ENCODE measurements around the gene RILP.

Gene RILP

DNA sequence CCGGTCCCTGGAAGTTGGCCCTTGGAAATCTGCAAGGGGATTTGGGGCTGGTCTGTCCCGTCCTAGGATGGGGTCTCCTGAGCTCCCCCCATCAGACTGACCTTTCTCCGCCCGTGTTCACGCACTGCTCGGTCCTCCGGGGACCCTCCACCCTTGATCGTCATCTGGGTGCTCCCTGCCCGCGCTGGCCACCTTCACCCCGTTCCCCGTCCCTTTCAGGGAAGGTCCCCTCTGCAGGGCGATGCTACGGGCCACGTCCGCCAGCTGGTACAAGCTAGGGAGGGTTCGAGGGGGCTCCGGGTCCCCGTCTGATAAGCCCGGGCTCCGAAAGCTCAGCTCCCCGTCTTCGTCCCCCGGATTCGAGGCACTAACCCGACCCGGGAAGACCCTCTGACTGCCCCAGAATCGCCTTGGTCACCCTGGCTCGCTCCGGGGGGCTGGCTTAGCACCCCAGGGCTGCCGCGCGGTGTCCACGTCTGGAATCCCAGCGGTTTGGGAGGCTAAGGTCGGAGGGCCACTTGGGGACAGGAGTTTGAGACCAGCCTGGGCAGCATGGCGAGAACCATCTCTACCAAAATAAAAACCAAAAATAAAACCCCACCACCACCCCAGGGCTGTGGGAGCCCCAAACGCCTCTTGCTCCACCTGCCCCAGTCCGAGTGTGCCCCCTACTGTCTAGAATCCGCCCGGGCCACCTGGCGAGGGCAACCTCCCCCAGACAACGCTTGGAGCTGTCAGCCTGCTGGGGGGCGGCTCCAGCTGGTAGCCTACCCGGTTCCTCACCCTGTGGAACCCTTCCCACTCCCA lies 20.0 kb downstream of the RILP start:
- DNase-seq (ENCODE audit: low spot score) = peak; percentile 88

DNA sequence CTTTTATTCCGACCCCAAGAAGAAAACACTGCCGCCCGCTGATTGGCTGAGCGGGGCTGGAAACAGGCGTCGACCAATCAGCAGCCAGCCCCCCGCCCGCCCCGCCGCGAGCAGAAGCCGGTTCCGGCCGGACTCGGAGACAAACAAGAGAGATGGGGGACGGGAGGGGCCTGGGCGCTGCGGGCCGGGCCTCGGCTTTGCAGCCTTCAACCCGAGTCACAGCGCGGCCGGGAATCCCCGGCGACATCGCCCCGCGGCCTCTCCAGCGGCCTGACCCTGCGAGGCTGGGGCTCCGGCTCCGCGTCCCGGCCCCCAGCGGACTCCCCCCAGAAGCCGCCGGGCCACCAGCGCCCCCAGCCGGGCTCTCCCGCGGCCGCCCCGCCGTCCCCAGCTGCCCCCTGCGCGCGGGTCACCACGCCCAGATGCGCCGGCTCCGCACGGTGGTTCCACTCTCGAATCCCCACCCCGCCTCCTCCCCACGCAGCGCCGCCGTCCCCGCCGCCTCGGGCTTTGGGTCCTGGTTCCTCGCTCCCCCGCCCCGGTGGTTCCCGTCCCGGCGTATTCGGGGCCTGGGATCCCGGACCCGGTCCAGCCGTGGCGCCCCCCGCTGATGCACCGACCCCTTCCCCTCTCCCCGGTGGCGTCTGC lies 20.7 kb downstream of the RILP start:
- peak; percentile 95 for DNase-seq (ENCODE audit: low spot score)

DNA sequence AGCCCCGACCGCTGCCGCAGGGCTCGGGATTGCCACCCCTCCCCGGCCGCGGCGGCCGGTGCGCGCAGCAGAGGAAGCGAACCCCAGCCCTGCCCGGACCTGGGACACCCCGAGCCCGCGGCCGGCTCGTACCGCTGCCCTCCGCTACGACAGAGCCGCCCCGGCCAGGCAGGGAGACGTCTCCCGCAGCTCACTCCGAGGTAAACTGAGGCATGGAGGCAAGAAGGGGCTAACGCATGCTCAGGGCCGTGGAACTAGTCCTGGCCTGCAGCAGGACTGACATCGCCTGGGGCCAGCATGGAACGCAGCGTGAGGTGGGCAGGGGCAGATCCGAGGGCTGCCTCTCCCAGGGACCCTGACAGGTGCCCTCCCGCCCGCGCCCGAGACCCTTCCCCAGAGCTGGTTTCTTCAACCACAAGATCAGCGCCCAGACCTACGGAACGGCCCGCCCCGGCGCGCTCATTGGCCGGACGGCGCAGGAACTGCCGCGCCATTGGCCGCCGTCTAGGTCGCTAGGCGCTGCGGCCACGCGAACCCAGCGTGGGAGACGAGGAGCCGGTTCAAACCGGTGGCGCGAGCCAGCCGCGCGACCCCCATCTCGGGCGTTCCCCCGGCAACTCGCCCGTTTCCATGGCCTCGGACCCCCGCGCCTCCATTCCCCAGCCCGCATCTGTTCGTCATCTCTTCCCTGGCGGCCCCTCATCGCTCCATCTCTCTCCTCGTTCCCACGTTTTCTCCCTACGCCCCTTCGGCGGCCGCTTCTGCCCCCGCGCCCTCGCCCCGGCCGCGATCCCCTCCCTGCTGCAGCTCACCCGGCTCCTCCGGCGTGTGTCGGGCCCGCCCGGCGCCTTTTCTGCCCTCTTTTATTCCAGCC lies 21.4 kb downstream of the RILP start, which contains the start of gene SLC43A2:
SLC43A2 (minus strand) TSS at position 853 of the 874 bp plus-strand sequence. CDS start 960 bp downstream, outside the sequence.
- DNase-seq (ENCODE audit: low spot score) = peak; percentile 87

GRCh38 chr17:1627182-1627981 lies 22.3 kb downstream of the RILP start:
- peak; percentile 64 for DNase-seq (ENCODE audit: low spot score)

DNA sequence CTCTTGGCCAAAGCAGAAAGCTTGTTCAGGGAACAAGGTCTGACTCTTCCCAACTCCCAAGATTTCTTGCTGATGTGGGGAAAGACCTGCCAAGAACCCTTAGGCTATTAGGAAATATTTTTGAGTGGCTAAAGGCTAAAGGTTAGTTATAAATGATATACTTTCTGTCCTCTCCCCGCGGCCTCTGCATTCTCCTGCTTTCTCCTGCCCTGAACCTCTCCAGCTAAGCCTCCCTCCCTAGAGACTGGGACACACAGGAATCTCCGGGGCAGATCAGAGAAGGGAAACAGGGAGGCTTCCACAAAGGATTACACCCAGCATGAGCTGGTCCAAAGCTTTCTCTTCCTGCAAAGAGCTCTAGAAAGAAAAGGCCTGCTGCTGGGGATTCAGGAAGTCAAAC lies 23.3 kb downstream of the RILP start:
- DNase-seq (ENCODE audit: low spot score) = no peak

- DNase-seq (ENCODE audit: low spot score) = peak; percentile 47
Measured at GRCh38 chr17:1625581-1625980, 24.1 kb downstream of the RILP start.

GRCh38 chr17:1625053-1625452 lies 24.6 kb downstream of the RILP start:
- no peak for DNase-seq (ENCODE audit: low spot score)

DNA sequence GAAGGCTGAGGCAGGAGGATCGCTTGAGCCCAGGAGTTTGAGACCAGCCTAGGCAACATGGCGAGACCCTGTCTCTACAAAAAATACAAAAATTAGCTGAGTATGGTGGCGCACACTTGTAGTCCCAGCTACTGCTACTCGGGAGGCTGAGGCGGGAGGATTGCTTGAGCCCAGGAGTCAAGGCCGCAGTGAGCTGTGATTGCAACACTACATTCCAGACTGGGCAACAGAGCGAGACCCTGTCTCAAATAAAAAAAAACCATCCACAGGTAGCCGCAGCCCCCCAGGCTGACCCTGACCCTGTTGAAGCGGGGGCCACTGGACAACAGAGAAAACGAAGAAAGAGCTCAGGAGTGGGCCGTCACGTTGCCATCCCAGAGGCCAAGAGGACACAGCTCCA lies 25.0 kb downstream of the RILP start:
- no peak for DNase-seq (ENCODE audit: low spot score)

GRCh38 chr17:1623057-1623630 lies 26.5 kb downstream of the RILP start:
- DNase-seq (ENCODE audit: low spot score) = no peak

DNA sequence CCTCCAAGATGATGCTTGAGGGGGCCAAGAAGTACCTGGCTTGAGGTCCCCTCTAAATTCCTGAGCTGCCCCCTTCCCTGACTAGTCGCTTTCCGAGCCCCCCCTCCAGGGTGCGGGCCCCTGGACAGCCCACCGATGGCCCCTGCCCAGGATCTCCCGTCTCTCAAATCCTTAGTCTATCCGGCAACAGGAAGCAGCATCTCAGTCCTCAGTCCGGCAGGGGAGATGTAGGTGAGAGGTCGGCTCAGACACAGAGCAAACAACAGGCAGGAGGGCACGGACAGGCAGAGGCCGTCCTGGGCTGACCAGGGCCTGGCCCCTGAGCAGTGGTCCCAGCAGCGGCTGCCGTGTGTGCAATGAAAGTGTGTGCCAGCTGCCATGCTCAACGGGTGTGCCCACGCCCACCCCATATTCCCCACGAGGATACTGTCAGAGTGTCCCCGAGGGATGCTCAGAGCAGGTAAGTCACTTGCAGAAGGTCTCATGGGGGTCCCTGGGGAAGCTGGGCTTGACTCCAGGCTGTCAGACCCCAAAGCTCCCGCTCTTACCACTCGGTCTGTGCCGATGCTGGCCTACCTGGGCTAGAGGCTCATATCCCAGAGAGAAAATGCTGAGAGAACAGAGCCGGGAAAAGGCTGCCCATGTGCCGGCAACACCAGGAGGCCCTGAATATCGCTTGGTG lies 28.3 kb downstream of the RILP start:
- DNase-seq (ENCODE audit: low spot score) = no peak

DNA sequence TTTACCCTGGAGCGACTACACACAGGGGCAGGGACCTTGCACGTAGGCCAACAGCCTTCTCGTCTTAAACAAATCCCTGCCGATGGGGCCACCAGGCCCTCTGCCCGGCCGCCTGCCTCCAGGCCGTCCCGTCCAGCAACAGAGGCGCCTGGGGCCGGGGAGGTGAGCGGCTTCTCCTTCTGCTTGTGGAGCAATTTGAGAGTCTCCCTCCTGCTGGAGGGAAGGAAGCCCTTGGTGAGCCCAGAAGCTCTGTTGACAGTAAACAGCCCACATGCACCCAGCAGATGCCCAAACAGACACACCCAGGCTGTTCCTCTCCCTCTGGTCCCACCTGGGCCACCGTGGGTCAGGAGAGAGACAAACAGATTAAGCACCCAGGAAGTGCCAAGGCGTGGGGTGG lies 29.2 kb downstream of the RILP start:
- no peak for DNase-seq (ENCODE audit: low spot score)

GRCh38 chr17:1617620-1618174 lies 32.0 kb downstream of the RILP start:
- peak; percentile 69 for DNase-seq (ENCODE audit: low spot score)

GRCh38 chr17:1616101-1616500 lies 33.6 kb downstream of the RILP start:
- no peak for DNase-seq (ENCODE audit: low spot score)

- DNase-seq (ENCODE audit: low spot score) = no peak
Measured at GRCh38 chr17:1612400-1612799, 37.3 kb downstream of the RILP start.

- no peak for DNase-seq (ENCODE audit: low spot score)
Measured at GRCh38 chr17:1611715-1612114, 38.0 kb downstream of the RILP start.

GRCh38 chr17:1608676-1609075 lies 41.0 kb downstream of the RILP start:
- no peak for DNase-seq (ENCODE audit: low spot score)

GRCh38 chr17:1607971-1608320 lies 41.7 kb downstream of the RILP start:
- DNase-seq (ENCODE audit: low spot score) = no peak

- DNase-seq (ENCODE audit: low spot score) = no peak
Measured at GRCh38 chr17:1606352-1606985, 43.2 kb downstream of the RILP start.

DNA sequence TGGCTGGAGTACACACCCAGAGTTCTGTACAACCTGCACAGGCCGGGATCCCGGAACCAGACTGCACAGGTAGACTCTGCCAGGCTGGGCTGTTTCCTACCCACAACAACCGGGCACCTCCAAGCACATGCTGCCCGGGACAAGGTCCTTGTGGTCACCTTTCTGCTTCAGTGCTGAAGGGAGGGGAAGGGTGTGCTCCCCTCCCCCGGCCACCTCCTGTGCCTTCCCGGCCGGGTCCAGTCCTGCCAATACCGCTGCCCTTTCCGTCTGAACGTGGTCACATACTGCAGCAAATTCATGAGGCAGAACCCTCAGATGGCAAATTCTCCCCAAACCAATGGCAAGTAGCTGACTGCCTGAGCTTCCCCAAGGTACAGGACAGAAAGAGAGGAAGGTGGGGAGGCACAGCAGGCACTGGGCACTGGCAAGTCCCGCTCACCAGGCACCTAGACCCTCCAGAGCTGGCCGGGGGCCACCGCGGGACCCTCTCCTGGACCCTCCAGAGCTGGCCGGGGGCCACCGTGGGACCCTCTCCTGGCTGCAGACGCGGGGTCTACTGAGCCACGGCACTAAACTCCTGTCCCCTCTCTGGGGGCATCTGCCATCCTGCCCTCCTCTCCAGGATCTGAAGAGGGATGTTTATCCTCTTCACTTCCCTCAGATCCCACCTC lies 43.9 kb downstream of the RILP start:
- no peak for DNase-seq (ENCODE audit: low spot score)

All from hematopoietic multipotent progenitor cell treated with erythropoietin and hydrocortisone succinate and interleukin-3 and kit ligand, for 17 days (in vitro differentiated cells).